H4 (cell line): ENCODE measurements around the gene NPNT. TPM values are rescaled to one million over a fixed set of nuclear protein-coding genes. Genes with fewer than 3 reads are reported as not detected.

ENCODE experiments used
- DNase-seq: peaks from one replicate; pipeline ENCODE4 v3.0.0-alpha.2; 2015; ENCODE audit warnings: low spot score
- total RNA-seq: library from RNA; depleted of rRNA; stranded (reverse); fragments of >200 nt; shearing (Covaris generic); gene quantifications from 2 replicates; pipeline ENCODE4 v1.2.3, GENCODE V29; 2014

Gene NPNT
- total RNA-seq, 1 experiment from 2014 or later: 0.23 TPM

- DNase-seq: no peak
These were observed 17.4 kb downstream of the NPNT start for GRCh38 chr4:105912633-105913032.

GRCh38 chr4:105917171-105917685, 22.0 kb downstream of the NPNT start:
- no peak for DNase-seq

DNA sequence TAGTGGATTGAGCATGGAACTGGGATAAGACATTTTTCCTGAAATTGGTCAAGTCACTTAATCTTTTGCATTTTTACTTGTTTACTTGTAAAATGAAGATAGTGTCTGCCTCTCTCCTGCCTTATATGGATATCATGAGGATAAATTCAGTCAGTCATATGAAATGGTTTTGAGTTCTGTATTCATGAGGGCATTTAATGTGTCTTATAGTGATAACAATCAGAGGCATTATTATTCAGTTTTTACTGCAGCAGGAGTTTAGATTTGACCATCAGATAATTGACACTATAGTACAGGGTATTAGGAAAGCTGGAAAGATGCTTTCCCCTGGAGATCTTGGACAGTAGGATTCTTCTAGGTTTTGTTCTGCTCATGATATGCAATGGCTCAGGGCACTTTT, 26.0 kb downstream of the NPNT start:
- no peak for DNase-seq

- no peak for DNase-seq
These were observed 28.4 kb downstream of the NPNT start for GRCh38 chr4:105923497-105924238.

- DNase-seq: no peak
These were observed 29.1 kb downstream of the NPNT start for GRCh38 chr4:105924341-105924740.

- DNase-seq: no peak
These were observed 35.4 kb downstream of the NPNT start for GRCh38 chr4:105930698-105931097.

DNA sequence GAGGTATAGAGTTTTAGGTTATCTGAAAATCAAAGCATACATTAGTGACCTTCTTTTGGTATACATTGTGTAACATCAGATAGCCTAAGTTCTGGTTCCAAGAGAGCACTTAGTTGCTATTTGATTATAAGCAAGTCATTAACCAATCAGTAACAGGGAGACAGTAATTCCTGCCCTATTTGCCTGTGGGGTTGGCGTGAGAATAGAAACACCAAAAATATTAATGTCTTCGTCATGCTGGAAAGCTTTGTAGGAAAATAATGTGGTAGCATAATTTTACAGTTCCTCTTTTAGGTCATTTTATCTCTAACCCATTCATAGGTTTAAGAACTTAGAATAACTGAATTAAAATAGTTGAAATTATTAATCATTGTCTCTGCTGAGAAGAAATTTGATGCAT, 37.8 kb downstream of the NPNT start:
- no peak for DNase-seq

- DNase-seq: no peak
These were observed 39.1 kb downstream of the NPNT start for GRCh38 chr4:105934386-105934785.

- no peak for DNase-seq
These were observed 41.6 kb downstream of the NPNT start for GRCh38 chr4:105936901-105937300.

- DNase-seq: no peak
These were observed 42.5 kb downstream of the NPNT start for GRCh38 chr4:105937759-105938158.

- no peak for DNase-seq
These were observed 48.0 kb downstream of the NPNT start for GRCh38 chr4:105943234-105943633.

- DNase-seq: no peak
These were observed 49.3 kb downstream of the NPNT start for GRCh38 chr4:105944540-105944939.

DNA sequence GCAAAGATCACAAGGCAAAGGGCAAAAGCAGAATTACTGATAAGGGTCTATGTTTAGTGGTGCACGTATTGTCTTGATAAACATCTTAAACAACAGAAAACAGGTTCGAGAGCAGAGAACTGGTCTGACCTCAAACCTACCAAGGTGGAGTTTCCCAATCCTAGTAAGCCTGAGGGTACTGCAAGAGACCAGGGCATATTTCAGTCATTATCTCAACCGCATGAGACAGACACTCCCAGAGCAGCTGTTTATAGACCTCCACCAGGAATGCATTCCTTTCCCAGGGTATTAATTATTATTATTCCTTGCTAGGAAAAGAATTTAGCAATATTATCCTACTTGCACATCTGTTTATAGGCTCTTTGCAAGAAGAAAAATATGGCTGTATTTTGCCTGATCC, 51.5 kb downstream of the NPNT start:
- DNase-seq: no peak

DNA sequence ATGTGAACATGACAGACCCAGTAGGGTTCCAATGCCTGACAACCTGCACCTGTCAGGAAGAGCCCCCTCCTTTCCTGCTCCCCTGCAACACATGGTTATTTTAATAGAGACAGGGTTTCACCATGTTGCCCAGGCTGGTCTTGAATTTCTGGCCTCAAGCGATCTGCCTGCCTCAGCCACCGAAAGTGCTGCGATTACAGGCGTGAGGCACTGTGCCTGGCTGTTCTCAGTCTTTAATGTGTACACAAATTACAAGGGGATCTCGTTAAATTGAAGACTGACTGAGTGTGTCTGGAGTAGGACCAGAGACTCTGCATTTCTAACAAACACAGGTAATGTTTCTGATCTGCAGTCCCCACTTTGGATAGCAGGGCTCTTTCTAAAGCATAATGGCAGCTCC, 55.4 kb downstream of the NPNT start:
- no peak for DNase-seq

- peak; percentile 40 for DNase-seq
These were observed 55.9 kb downstream of the NPNT start for GRCh38 chr4:105951198-105951597.

- DNase-seq: no peak
These were observed 57.3 kb downstream of the NPNT start for GRCh38 chr4:105952591-105952990.

- DNase-seq: no peak
These were observed 61.3 kb downstream of the NPNT start for GRCh38 chr4:105956569-105956968.

DNA sequence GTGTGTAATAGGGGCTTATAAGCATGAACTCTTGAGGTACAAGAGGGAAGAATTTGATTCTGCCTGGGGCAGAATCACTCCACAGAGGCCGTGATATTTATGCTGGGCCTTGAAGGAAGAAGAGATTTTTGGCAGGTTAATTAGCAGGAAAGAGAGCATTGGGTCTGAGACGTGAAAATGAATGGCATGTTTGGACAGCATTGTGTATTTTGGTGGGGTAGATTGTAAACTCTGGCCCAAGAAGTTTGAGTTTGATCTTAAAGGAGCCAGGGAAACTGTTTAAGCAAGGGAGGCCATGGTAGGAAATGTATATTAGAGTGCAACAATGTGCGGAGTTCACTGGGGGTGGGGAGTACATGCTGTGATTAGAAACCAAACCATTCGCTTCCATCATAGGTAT, 62.4 kb downstream of the NPNT start:
- DNase-seq: no peak

- no peak for DNase-seq
These were observed 68.5 kb downstream of the NPNT start for GRCh38 chr4:105963461-105964400.

- no peak for DNase-seq
These were observed 70.0 kb downstream of the NPNT start for GRCh38 chr4:105965183-105965800.

DNA sequence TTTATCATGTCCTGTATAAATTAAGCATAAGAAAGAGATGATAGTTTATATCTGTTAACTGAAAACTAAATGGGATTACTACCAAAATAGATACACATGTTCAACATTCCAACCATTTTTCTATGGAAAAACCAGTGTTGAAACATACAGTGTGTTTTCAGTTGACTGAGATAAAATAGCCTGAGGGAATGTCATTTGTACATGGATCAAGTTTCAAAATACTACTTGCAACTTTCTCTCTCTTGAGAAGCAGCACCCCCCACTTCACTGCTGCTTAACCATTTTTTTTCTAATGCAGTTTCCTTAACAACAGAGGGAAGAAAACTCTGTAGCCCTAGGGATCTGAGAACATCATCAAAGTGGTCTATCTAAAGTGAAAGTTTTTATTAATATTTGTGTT, 70.8 kb downstream of the NPNT start:
- DNase-seq: peak; percentile 42

GRCh38 chr4:105967058-105967658, 71.9 kb downstream of the NPNT start:
- no peak for DNase-seq
